Natural killer cell (primary cell): ENCODE results near the gene AFAP1. TPM values are rescaled to one million over a fixed set of nuclear protein-coding genes. Genes with fewer than 3 reads are reported as not detected.

Experiments used
- ATAC-seq, 3 donors: fragments of 150-1000 bp in 2 of 3; fragments of 200-7000 bp in 1 of 3; cut with Tn5 transposase; 1 replicate in 1 of 3; 2 replicates in 2 of 3; pipeline ENCODE4 v1.10.0; 2021; ENCODE audit warnings: mild to moderate bottlenecking in 2 of 3, moderate library complexity in 2 of 3
- DNase-seq, 2 donors: peaks; one replicate each; pipeline versions ENCODE4 v3.0.0 to v3.0.0-alpha.2; 2013 to 2021; ENCODE audit warnings: mixed read lengths in 1 of 2
- H3K27ac ChIP-seq: one replicate; pipeline ENCODE4 v1.5.1; 2013; ENCODE audit warnings: mild to moderate bottlenecking, low read length
- H3K27me3 ChIP-seq: one replicate; pipeline ENCODE4 v1.6.1; 2013; ENCODE audit warnings: low read length; ENCODE audit not compliant: control insufficient read depth, insufficient read depth
- H3K36me3 ChIP-seq: one replicate; pipeline ENCODE4 v1.6.1; 2013; ENCODE audit warnings: low read length; ENCODE audit not compliant: control insufficient read depth, insufficient read depth
- H3K4me1 ChIP-seq: one replicate; pipeline ENCODE4 v1.6.1; 2013; ENCODE audit warnings: low read length; ENCODE audit not compliant: control insufficient read depth, insufficient read depth
- H3K4me3 ChIP-seq: one replicate; pipeline ENCODE4 v1.5.1; 2013; ENCODE audit warnings: low read length
- H3K9me3 ChIP-seq: one replicate; pipeline ENCODE4 v1.6.1; 2013; ENCODE audit warnings: low read length; ENCODE audit not compliant: control insufficient read depth, insufficient read depth
- H3K27ac Mint-ChIP-seq, 2 donors: one replicate each; pipeline ENCODE4 v1.8.0; 2022; ENCODE audit warnings: mild to moderate bottlenecking in 2 of 2, mixed read lengths in 2 of 2, moderate library complexity in 1 of 2
- H3K27me3 Mint-ChIP-seq, 2 donors: one replicate each; pipeline ENCODE4 v1.8.0; 2022; ENCODE audit warnings: low read depth in 2 of 2, mixed read lengths in 2 of 2
- H3K36me3 Mint-ChIP-seq: one replicate; pipeline ENCODE4 v1.8.0; 2022; ENCODE audit warnings: mixed read lengths
- H3K4me1 Mint-ChIP-seq, 2 donors: one replicate each; pipeline ENCODE4 v1.8.0; 2022; ENCODE audit warnings: mixed read lengths in 2 of 2
- H3K4me3 Mint-ChIP-seq: one replicate; pipeline ENCODE4 v1.8.0; 2022; ENCODE audit warnings: mild to moderate bottlenecking, moderate library complexity, mixed read lengths
- H3K9me3 Mint-ChIP-seq, 2 donors: one replicate each; pipeline ENCODE4 v1.8.0; 2022; ENCODE audit warnings: mixed read lengths in 2 of 2
- WGBS: methylation state at CpG from one replicate; pipeline ENCODE4 v1.1.7; 2013; ENCODE audit warnings: missing lambda C conversion rate; ENCODE audit not compliant: insufficient coverage; 5-methylcytosine and 5-hydroxymethylcytosine counted together
- intact Hi-C: fragments of 100-400 bp; cut with micrococcal nuclease; formaldehyde crosslinking; loops from one replicate; pipeline ENCODE4 v1.14.2; 2022
- total RNA-seq, 4 donors: library from RNA; stranded (reverse); fragments of 120-200 nt in 1 of 4; gene quantifications; one replicate each; pipeline versions ENCODE4 v1.2.3 to v1.2.4, GENCODE V29; 2013 to 2022
- TF ChIP-seq, protein P1 (sequence below): fragments of 200-600 bp; IDR thresholded peaks from one replicate; pipeline ENCODE4 v1.8.0; 2022; ENCODE audit warnings: antibody characterized with exemption

The AFAP1 gene
- total RNA-seq, 3 donors from 2014 or later (not counting 1 experiment from before 2014, with no cell fraction given) = 4.9 to 12.5 (median 9.5) TPM

DNA sequence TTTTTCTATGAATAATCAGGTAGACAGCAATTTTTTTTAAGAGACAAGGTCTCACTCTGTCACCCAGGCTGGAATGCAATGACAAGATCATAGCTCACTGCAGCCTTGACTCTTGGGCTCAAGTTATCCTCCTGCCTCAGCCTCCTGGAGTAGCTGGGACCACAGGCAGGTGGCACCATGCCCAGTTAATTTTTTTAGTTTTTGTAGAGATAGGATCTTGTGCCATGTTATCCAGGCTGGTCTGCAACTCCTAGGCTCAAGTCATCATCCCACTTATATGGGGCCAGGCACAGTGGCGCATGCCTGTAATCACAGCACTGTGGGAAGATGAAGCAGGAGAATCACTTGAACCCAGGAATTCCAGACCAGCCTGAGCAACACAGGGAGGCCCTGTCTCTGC lies 26.8 kb downstream of the AFAP1 start:
- no peak overlapping the region for H3K4me3 ChIP-seq
- H3K27me3 ChIP-seq = no peaks in the 10 kb centered on the region
- Mint-ChIP-seq H3K9me3 (no peaks in the 10 kb centered on the region), H3K27ac (no peak overlapping the region), H3K36me3 (no peaks in the 10 kb centered on the region), H3K4me1 (peaks cover 6 to 18% of the 10 kb centered on the region in 2 donors), H3K4me3 (no peak overlapping the region), H3K27me3 (peaks cover 0 to 27% of the 10 kb centered on the region in 2 donors)
- no peak for DNase-seq
- H3K9me3 ChIP-seq = no peaks in the 10 kb centered on the region
- whole genome bisulfite sequencing = 100% methylated on average over 1 of the region's 1 CpG
- TF ChIP-seq, protein P1, sequence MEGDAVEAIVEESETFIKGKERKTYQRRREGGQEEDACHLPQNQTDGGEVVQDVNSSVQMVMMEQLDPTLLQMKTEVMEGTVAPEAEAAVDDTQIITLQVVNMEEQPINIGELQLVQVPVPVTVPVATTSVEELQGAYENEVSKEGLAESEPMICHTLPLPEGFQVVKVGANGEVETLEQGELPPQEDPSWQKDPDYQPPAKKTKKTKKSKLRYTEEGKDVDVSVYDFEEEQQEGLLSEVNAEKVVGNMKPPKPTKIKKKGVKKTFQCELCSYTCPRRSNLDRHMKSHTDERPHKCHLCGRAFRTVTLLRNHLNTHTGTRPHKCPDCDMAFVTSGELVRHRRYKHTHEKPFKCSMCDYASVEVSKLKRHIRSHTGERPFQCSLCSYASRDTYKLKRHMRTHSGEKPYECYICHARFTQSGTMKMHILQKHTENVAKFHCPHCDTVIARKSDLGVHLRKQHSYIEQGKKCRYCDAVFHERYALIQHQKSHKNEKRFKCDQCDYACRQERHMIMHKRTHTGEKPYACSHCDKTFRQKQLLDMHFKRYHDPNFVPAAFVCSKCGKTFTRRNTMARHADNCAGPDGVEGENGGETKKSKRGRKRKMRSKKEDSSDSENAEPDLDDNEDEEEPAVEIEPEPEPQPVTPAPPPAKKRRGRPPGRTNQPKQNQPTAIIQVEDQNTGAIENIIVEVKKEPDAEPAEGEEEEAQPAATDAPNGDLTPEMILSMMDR = no peak
- ATAC-seq = no peak
- H3K4me1 ChIP-seq = no peaks in the 10 kb centered on the region
- no peak overlapping the region for H3K27ac ChIP-seq
- intact Hi-C loops = no loop called here
- H3K36me3 ChIP-seq = no peaks in the 10 kb centered on the region

DNA sequence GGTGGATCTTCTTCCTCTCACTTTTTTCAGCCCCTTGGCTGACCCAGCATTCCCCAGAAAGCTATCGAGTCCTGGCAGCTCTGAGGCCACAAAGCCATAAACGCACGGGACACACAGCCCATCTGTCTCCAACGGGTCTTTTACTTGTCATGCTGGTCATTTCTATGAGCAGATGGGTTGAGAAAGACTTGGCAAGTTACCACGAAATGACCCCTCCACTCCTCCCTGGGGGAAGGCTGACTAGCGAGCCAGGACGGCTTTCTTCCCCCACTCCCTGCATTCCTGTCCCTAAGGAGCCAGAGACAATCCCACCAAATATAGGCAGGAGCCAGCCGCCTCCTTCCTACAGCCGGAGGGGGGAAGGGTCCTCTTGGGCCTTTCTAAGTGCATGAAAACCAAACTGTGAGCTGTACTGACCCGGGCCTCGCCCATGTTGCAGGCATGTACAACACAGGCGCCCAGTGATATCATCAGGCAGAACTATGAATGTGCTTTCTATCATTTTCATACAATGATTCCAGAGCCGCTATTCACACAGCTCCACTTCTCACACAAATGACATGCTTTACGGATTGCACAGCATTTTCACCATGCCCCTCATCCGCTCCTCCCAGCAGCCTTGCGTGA lies 28.6 kb downstream of the AFAP1 start:
- Histone ChIP-seq H3K36me3 (no peaks in the 10 kb centered on the region), H3K9me3 (no peaks in the 10 kb centered on the region), H3K4me3 (no peak overlapping the region), H3K4me1 (no peaks in the 10 kb centered on the region), H3K27me3 (no peaks in the 10 kb centered on the region), H3K27ac (no peak overlapping the region)
- TF ChIP-seq, protein P1 = no peak
- DNase-seq (no peak), ATAC-seq (no peak)
- WGBS = 76% methylated on average over 16 of the region's 16 CpGs
- H3K27ac Mint-ChIP-seq = no peak overlapping the region
- H3K36me3 Mint-ChIP-seq = no peaks in the 10 kb centered on the region
- H3K4me1 Mint-ChIP-seq = peaks cover 10 to 18% of the 10 kb centered on the region in 2 donors
- H3K4me3 Mint-ChIP-seq = no peak overlapping the region
- peaks cover 0 to 15% of the 10 kb centered on the region in 2 donors for H3K27me3 Mint-ChIP-seq
- H3K9me3 Mint-ChIP-seq = no peaks in the 10 kb centered on the region
- intact Hi-C loops = no loop called here

DNA sequence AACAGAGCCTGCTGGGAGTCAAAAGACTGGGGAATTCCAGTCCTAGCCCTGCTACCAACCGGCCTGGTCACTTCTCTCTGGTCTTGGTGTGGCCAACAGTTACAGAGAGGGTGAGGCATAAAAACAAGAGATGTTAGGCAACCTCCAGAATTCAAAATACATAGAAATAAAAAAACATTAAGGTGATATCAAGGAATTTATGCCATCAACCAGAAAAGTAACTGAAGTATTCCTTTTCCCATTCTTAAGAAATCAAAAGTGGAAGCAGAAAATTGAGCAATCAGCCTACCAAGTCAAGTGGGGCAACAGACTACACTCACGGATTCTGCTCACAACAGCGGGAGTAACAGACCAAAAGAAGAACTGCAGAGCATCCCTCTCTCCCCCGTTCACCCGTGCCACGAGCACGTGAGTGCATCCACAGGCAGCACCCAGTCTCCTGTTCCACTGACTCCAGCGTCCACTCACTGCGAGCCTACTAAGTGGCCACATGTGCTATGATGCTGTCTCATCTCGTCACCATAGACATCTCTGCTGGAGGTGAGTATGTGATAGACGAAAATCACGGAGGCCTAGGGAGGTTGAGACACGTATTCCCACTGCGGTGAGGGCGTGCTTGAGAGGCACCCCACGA lies 29.3 kb downstream of the AFAP1 start:
- TF ChIP-seq, protein P1 = no peak
- Mint-ChIP-seq H3K4me1 (peaks cover 10 to 18% of the 10 kb centered on the region in 2 donors), H3K27me3 (peaks cover 0 to 15% of the 10 kb centered on the region in 2 donors), H3K9me3 (no peaks in the 10 kb centered on the region), H3K27ac (no peak overlapping the region), H3K36me3 (no peaks in the 10 kb centered on the region), H3K4me3 (no peak overlapping the region)
- H3K4me3 ChIP-seq = no peak overlapping the region
- DNase-seq (no peak), ATAC-seq (no peak)
- no peaks in the 10 kb centered on the region for H3K4me1 ChIP-seq
- intact Hi-C loops = no loop called here
- H3K36me3 ChIP-seq = no peaks in the 10 kb centered on the region
- H3K27me3 ChIP-seq = no peaks in the 10 kb centered on the region
- 86% methylated on average over 16 of the region's 16 CpGs for WGBS
- H3K27ac ChIP-seq = no peak overlapping the region
- H3K9me3 ChIP-seq = no peaks in the 10 kb centered on the region
